GM12878 (cell line): ENCODE data around the gene ZCCHC2. TPM values are rescaled to one million over a fixed set of nuclear protein-coding genes. Genes with fewer than 3 reads are reported as not detected.

ENCODE experiments used
- ATAC-seq: fragments of 200-7000 bp; cut with Tn5 transposase; 3 replicates; pipeline ENCODE4 v1.9.1; 2020; ENCODE audit warnings: mild to moderate bottlenecking, moderate library complexity
- BruUV-seq: library from RNA; stranded (reverse); fragments of 400-500 nt; replicated peaks from 2 replicates; lab custom pipeline; 2021; lab: Mats Ljungman, UMichigan
- CTCF ChIA-PET: fragments of 300-600 bp; sonication (Branson Sonifier 250); formaldehyde crosslinking; extraction: SDS; loops from one replicate; lab custom pipeline; 2021; ENCODE audit warnings: inconsistent platforms; lab: Yijun Ruan, JAX
- POLR2A ChIA-PET: fragments of 350-600 bp; formaldehyde crosslinking; extraction: SDS; loops from one replicate; lab custom pipeline; 2021; ENCODE audit warnings: inconsistent platforms; lab: Charles Lee
- RAD21 ChIA-PET: fragments of 300-600 bp; sonication (Branson Sonifier 250); formaldehyde crosslinking; loops from one replicate; lab custom pipeline; 2023; ENCODE audit warnings: antibody characterized with exemption; ENCODE audit not compliant: unreplicated experiment; lab: Charles Lee
- SMC1A ChIA-PET: fragments of 300-600 bp; sonication (Branson Sonifier 250); formaldehyde crosslinking; loops from one replicate; lab custom pipeline; 2023; ENCODE audit not compliant: unreplicated experiment, uncharacterized antibody; lab: Charles Lee
- DNase-seq: peaks from one replicate; pipeline ENCODE4 v3.0.0-alpha.2; 2011; ENCODE audit warnings: low read depth, low spot score
- FAIRE-seq: peaks from 3 replicates; lab custom pipeline; 2011; peaks lifted over from hg19 to GRCh38; lab: Jason Lieb, UNC
- H2AFZ ChIP-seq: 2 replicates; pipeline ENCODE4 v1.6.0; 2011; ENCODE audit warnings: low read depth, low read length, control low read depth; ENCODE audit not compliant: control insufficient read depth
- H3K27ac ChIP-seq: 2 replicates; pipeline ENCODE4 v1.5.1; 2011; ENCODE audit warnings: control low read depth; ENCODE audit not compliant: control insufficient read depth, insufficient read depth
- H3K27me3 ChIP-seq, 2 experiments: replicated peaks in 1 of 2; 2 replicates each; pipeline versions ENCODE4 v1.6.0 to v1.6.1; 2011; ENCODE audit warnings: low read length in 1 of 2; ENCODE audit not compliant: control insufficient read depth in 2 of 2, insufficient read depth in 2 of 2
- H3K36me3 ChIP-seq, 2 experiments: 2 replicates each; pipeline ENCODE4 v1.5.1; 2011; ENCODE audit warnings: low read length in 1 of 2; ENCODE audit not compliant: control insufficient read depth in 2 of 2, insufficient read depth in 2 of 2
- H3K4me1 ChIP-seq: 2 replicates; pipeline ENCODE4 v1.6.1; 2011; ENCODE audit warnings: mild to moderate bottlenecking, low read length, moderate library complexity, mixed read lengths; ENCODE audit not compliant: control insufficient read depth, insufficient read depth
- H3K4me2 ChIP-seq: 2 replicates; pipeline ENCODE4 v1.6.0; 2011; ENCODE audit warnings: control low read depth; ENCODE audit not compliant: control insufficient read depth, insufficient read depth
- H3K4me3 ChIP-seq: fragments of 200-600 bp; sonication (generic); 2 replicates; pipeline ENCODE4 v1.5.1; 2016
- H3K79me2 ChIP-seq: 2 replicates; pipeline ENCODE4 v1.6.0; 2011; ENCODE audit warnings: low read length; ENCODE audit not compliant: control insufficient read depth, insufficient read depth
- H3K9ac ChIP-seq: 2 replicates; pipeline ENCODE4 v1.8.0; 2011; ENCODE audit warnings: low read length, control low read depth, mixed read lengths; ENCODE audit not compliant: control insufficient read depth, insufficient read depth
- H3K9me3 ChIP-seq: replicated peaks from 3 replicates; pipeline ENCODE4 v1.5.1; 2011; ENCODE audit warnings: mild to moderate bottlenecking, low read length; ENCODE audit not compliant: control insufficient read depth, insufficient read depth
- H4K20me1 ChIP-seq: 2 replicates; pipeline ENCODE4 v1.6.0; 2011; ENCODE audit not compliant: control insufficient read depth, insufficient read depth
- IRF4 ChIP-seq: IDR thresholded peaks from 2 replicates; pipeline ENCODE4 v1.6.1; 2011; ENCODE audit warnings: low read depth, low read length
- MXI1 ChIP-seq: fragments of 150-350 bp; IDR thresholded peaks from 2 replicates; pipeline ENCODE4 v1.6.1; 2011; ENCODE audit warnings: low read depth, mild to moderate bottlenecking, inconsistent platforms, low read length, improper control_type of control experiment
- SREBF2 ChIP-seq: IDR thresholded peaks from 2 replicates; pipeline ENCODE4 v1.6.1; 2012; ENCODE audit warnings: mild to moderate bottlenecking, low read length
- SRF ChIP-seq, 2 experiments: IDR thresholded peaks; 2 replicates each; pipeline ENCODE4 v1.6.1; 2011; ENCODE audit warnings: low read depth in 2 of 2, low read length in 2 of 2, mild to moderate bottlenecking in 1 of 2, moderate library complexity in 1 of 2
- TARDBP ChIP-seq: IDR thresholded peaks from 2 replicates; pipeline ENCODE4 v1.6.1; 2016; ENCODE audit warnings: borderline replicate concordance
- ZSCAN29 ChIP-seq: fragments of 450-650 bp; IDR thresholded peaks from 2 replicates; pipeline ENCODE4 v1.6.1; 2017; ENCODE audit warnings: mild to moderate bottlenecking, moderate library complexity
- WGBS: methylation state at CpG from one replicate; pipeline ENCODE4 v1.1.6; 2016; ENCODE audit warnings: low lambda C conversion rate; ENCODE audit not compliant: insufficient replicate concordance, insufficient coverage; ENCODE audit errors: missing lambda C conversion rate; 5-methylcytosine and 5-hydroxymethylcytosine counted together
- in situ Hi-C: fragments of 300-500 bp; cut with MboI; formaldehyde crosslinking; loops from 9 replicates; pipeline ENCODE4 v1.14.3; 2018; ENCODE audit warnings: mixed read lengths
- intact Hi-C: fragments of 100-400 bp; cut with micrococcal nuclease; formaldehyde crosslinking; loops from one replicate; pipeline ENCODE4 v1.14.2; 2022; ENCODE audit not compliant: unreplicated experiment
- polyA plus RNA-seq, 11 experiments: library from polyadenylated mRNA; depleted of rRNA in 4 of 11; unstranded in 6 of 11; stranded (reverse) in 5 of 11; fragments of >200 nt; fragmentation: Nextera tagmentation in 4 of 11; fragmentation: Illumina TruSeq in 1 of 11; extraction: Ambion mirVana in 4 of 11; extraction: Trizol in 1 of 11; gene quantifications; 1 replicate in 1 of 11; 2 replicates in 10 of 11; pipeline versions ENCODE4 v1.2.1 to v1.2.3, GENCODE V29; 2011 to 2016; ENCODE audit warnings: inconsistent platforms in 2 of 11, missing spikeins in 2 of 11, low read depth in 1 of 11
- total RNA-seq, 4 experiments: library from RNA; depleted of rRNA in 3 of 4; stranded (reverse); fragments of >200 nt in 3 of 4; fragmentation: Illumina TruSeq in 1 of 4; extraction: Trizol in 1 of 4; gene quantifications; 2 replicates each; pipeline versions ENCODE4 v1.2.1 to v1.2.3, GENCODE V29; 2013 to 2021
- TF ChIP-seq, protein P1 (sequence below): fragments of 450-650 bp; IDR thresholded peaks from 2 replicates; pipeline ENCODE4 v1.6.1; 2018; ENCODE audit warnings: borderline replicate concordance, mild to moderate bottlenecking; ENCODE audit not compliant: partially characterized antibody

The ZCCHC2 gene
- total and polyA plus RNA-seq, 10 of the 15 experiments (the other 5 are each of a cell fraction or from before 2014, with no cell fraction given): 1.7 to 17.4 (median 8.6) TPM

DNA sequence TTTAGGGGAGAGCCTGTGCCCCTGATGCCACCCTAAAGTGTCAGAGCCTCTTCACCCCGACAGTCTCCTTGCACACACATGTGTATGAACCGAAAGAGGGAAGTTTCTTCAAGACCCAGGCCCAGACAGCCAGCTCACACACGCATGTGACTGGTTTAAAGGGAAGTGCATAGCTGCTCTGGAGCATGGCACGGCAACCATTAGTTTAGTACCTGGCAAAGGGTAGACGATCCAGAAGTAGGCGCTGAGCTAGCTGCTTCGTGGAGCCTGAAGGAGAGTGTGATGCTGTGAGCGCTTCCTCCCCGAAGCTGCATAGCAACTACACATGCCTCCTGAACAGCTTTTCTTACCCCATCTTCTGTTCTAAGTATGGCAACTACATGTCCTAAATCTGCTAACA, 91.7 kb downstream of the ZCCHC2 start:
- intact Hi-C loops (no loop called here), in situ Hi-C loops (no loop called here)
- Histone ChIP-seq H2AFZ (no peak overlapping the region), H3K4me2 (no peak overlapping the region), H3K4me3 (no peak overlapping the region), H4K20me1 (no peaks in the 10 kb centered on the region), H3K79me2 (no peaks in the 10 kb centered on the region), H3K9ac (no peak overlapping the region), H3K27me3 (no peaks in the 10 kb centered on the region; a peak in 1 of 4 replicates), H3K9me3 (no peaks in the 10 kb centered on the region), H3K36me3 (no peaks in the 10 kb centered on the region), H3K27ac (no peak overlapping the region), H3K4me1 (no peaks in the 10 kb centered on the region)
- TF ChIP-seq MXI1 (no peak), SREBF2 (no peak), IRF4 (no peak), TARDBP (no peak), ZSCAN29 (no peak), SRF (IDR thresholded peaks at IDR 0.05; ENCODE audit: low read depth in 2 of 2, low read length in 2 of 2) (no peak)
- TF ChIP-seq, protein P1, sequence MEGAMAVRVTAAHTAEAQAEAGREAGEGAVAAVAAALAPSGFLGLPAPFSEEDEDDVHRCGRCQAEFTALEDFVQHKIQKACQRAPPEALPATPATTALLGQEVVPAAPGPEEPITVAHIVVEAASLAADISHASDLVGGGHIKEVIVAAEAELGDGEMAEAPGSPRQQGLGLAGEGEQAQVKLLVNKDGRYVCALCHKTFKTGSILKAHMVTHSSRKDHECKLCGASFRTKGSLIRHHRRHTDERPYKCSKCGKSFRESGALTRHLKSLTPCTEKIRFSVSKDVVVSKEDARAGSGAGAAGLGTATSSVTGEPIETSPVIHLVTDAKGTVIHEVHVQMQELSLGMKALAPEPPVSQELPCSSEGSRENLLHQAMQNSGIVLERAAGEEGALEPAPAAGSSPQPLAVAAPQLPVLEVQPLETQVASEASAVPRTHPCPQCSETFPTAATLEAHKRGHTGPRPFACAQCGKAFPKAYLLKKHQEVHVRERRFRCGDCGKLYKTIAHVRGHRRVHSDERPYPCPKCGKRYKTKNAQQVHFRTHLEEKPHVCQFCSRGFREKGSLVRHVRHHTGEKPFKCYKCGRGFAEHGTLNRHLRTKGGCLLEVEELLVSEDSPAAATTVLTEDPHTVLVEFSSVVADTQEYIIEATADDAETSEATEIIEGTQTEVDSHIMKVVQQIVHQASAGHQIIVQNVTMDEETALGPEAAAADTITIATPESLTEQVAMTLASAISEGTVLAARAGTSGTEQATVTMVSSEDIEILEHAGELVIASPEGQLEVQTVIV: no peak
- CTCF ChIA-PET: interaction anchor here (1.6 kb wide), 1 partner anchor 368 kb away, joined by 3 read pairs; no protein-coding TSS in a partner anchor
- WGBS: 47% methylated on average over 9 of the region's 9 CpGs
- no TSS peak for BruUV-seq
- ATAC-seq (no peak), DNase-seq (no peak), FAIRE-seq (no peak)
- POLR2A ChIA-PET: interaction anchor here (0.6 kb wide), 1 partner anchor 390 kb away, joined by 4 read pairs; no protein-coding TSS in a partner anchor
- RAD21 ChIA-PET: no interaction called here
- SMC1A ChIA-PET: no interaction called here
